ENCODE data around the gene CITED2. TPM values are rescaled to one million over a fixed set of nuclear protein-coding genes. Genes with fewer than 3 reads are reported as not detected.

The CITED2 gene
- total RNA-seq, 3 donors from 2014 or later, result 73.9 to 103 (median 88.1) TPM

GRCh38 chr6:139402876-139403386, 28.5 kb upstream of the CITED2 start:
- intact Hi-C loops (cut with DNase I, micrococcal nuclease), result no loop called here

GRCh38 chr6:139398658-139399057, 24.2 kb upstream of the CITED2 start:
- no peak for DNase-seq
- ATAC-seq, result no peak
- no peak for TF ChIP-seq CTCF (IDR thresholded peaks at IDR 0.05)
- no peaks in the 10 kb centered on the region for H3K9me3 ChIP-seq
- no peaks in the 10 kb centered on the region for H3K36me3 ChIP-seq (ENCODE audit: low read depth)
- intact Hi-C loops (cut with DNase I, micrococcal nuclease), result no loop called here
- no peaks in the 10 kb centered on the region for H3K4me1 ChIP-seq (ENCODE audit: low read depth)
- H3K4me3 ChIP-seq, result no peak overlapping the region

More at GRCh38 chr6:139402876-139403386, 28.5 kb upstream of the CITED2 start:
- no peaks in the 10 kb centered on the region for H3K4me1 ChIP-seq (ENCODE audit: low read depth)
- no peak overlapping the region for H3K4me3 ChIP-seq
- H3K9me3 ChIP-seq, result no peaks in the 10 kb centered on the region
- no peak for TF ChIP-seq CTCF (IDR thresholded peaks at IDR 0.05)
- ATAC-seq (no peak), DNase-seq (no peak)
- H3K36me3 ChIP-seq (ENCODE audit: low read depth), result no peaks in the 10 kb centered on the region

- Histone ChIP-seq H3K4me3 (no peak overlapping the region), H3K36me3 (ENCODE audit: low read depth) (no peaks in the 10 kb centered on the region), H3K4me1 (ENCODE audit: low read depth) (no peaks in the 10 kb centered on the region), H3K9me3 (no peaks in the 10 kb centered on the region)
- ATAC-seq, result no peak
- TF ChIP-seq CTCF (IDR thresholded peaks at IDR 0.05), result no peak
- DNase-seq, result no peak
- intact Hi-C loops (cut with DNase I, micrococcal nuclease), result no loop called here
These were observed 21.4 kb upstream of the CITED2 start for GRCh38 chr6:139395891-139396301.

- H3K4me3 ChIP-seq, result no peak overlapping the region
- ATAC-seq (no peak), DNase-seq (no peak)
- H3K36me3 ChIP-seq (ENCODE audit: low read depth), result no peaks in the 10 kb centered on the region
- H3K4me1 ChIP-seq (ENCODE audit: low read depth), result no peaks in the 10 kb centered on the region
- TF ChIP-seq CTCF (IDR thresholded peaks at IDR 0.05), result no peak
- intact Hi-C loops (cut with DNase I, micrococcal nuclease), result no loop called here
- H3K9me3 ChIP-seq, result no peaks in the 10 kb centered on the region
These were observed 20.9 kb upstream of the CITED2 start for GRCh38 chr6:139395371-139395770.

GRCh38 chr6:139394027-139394649, 19.7 kb upstream of the CITED2 start:
- no peaks in the 10 kb centered on the region for H3K4me1 ChIP-seq (ENCODE audit: low read depth)
- H3K4me3 ChIP-seq, result no peak overlapping the region
- DNase-seq, result no peak
- intact Hi-C loops (cut with DNase I, micrococcal nuclease), result no loop called here
- no peak for TF ChIP-seq CTCF (IDR thresholded peaks at IDR 0.05)
- no peaks in the 10 kb centered on the region for H3K9me3 ChIP-seq
- ATAC-seq, result peak; percentile 83
- no peaks in the 10 kb centered on the region for H3K36me3 ChIP-seq (ENCODE audit: low read depth)

Data from mucosa of descending colon (tissue), 3 donors.